Hematopoietic multipotent progenitor cell treated with erythropoietin and hydrocortisone succinate and interleukin-3 and kit ligand, for 15 days (in vitro differentiated cells): ENCODE measurements around the gene CUX1.

Experiments used
- DNase-seq: peaks from one replicate; pipeline ENCODE4 v3.0.0-alpha.2; 2015; ENCODE audit warnings: low spot score

The CUX1 gene

GRCh38 chr7:102075553-102076135 lies 258.2 kb downstream of the CUX1 start:
- DNase-seq, result no peak

- DNase-seq, result no peak
Observed at GRCh38 chr7:102077081-102077480, 259.7 kb downstream of the CUX1 start.

GRCh38 chr7:102079140-102080018 lies 262.0 kb downstream of the CUX1 start:
- no peak for DNase-seq

- DNase-seq, result no peak
Observed at GRCh38 chr7:102080019-102080433, 262.6 kb downstream of the CUX1 start.

GRCh38 chr7:102080434-102081243 lies 263.2 kb downstream of the CUX1 start:
- DNase-seq, result peak; percentile 47

GRCh38 chr7:102081244-102081627 lies 263.8 kb downstream of the CUX1 start:
- DNase-seq, result peak; percentile 7

- no peak for DNase-seq
Observed at GRCh38 chr7:102082693-102083368, 265.4 kb downstream of the CUX1 start.

- no peak for DNase-seq
Observed at GRCh38 chr7:102085218-102085772, 267.9 kb downstream of the CUX1 start.

GRCh38 chr7:102089175-102090098 lies 272.0 kb downstream of the CUX1 start:
- DNase-seq, result no peak

GRCh38 chr7:102093599-102094315 lies 276.3 kb downstream of the CUX1 start:
- no peak for DNase-seq

GRCh38 chr7:102094316-102094650 lies 276.9 kb downstream of the CUX1 start:
- no peak for DNase-seq

GRCh38 chr7:102095321-102096011 lies 278.0 kb downstream of the CUX1 start:
- no peak for DNase-seq

GRCh38 chr7:102096012-102096332 lies 278.5 kb downstream of the CUX1 start:
- DNase-seq, result no peak

- DNase-seq, result no peak
Observed at GRCh38 chr7:102096706-102097427, 279.4 kb downstream of the CUX1 start.

- DNase-seq, result no peak
Observed at GRCh38 chr7:102097601-102098161, 280.3 kb downstream of the CUX1 start.

GRCh38 chr7:102098986-102099385 lies 281.6 kb downstream of the CUX1 start:
- DNase-seq, result no peak

- no peak for DNase-seq
Observed at GRCh38 chr7:102099474-102099873, 282.0 kb downstream of the CUX1 start.

GRCh38 chr7:102101111-102101551 lies 283.7 kb downstream of the CUX1 start:
- DNase-seq, result no peak

- no peak for DNase-seq
Observed at GRCh38 chr7:102101926-102102325, 284.5 kb downstream of the CUX1 start.
